HG03060 (cell line): ENCODE data around the gene RBPMS2.
"Not testable (repeated sequence)": the region's sequence is repeated elsewhere in the genome, so short reads cannot be mapped to it uniquely, and the experiment has no call there.

Experiments
- ATAC-seq: cut with Tn5 transposase; IDR thresholded peaks from one replicate; pipeline ENCODE4 v1.9.1; 2021; ENCODE audit warnings: low read depth, moderate number of reproducible peaks; ENCODE audit not compliant: unreplicated experiment

Gene RBPMS2

DNA sequence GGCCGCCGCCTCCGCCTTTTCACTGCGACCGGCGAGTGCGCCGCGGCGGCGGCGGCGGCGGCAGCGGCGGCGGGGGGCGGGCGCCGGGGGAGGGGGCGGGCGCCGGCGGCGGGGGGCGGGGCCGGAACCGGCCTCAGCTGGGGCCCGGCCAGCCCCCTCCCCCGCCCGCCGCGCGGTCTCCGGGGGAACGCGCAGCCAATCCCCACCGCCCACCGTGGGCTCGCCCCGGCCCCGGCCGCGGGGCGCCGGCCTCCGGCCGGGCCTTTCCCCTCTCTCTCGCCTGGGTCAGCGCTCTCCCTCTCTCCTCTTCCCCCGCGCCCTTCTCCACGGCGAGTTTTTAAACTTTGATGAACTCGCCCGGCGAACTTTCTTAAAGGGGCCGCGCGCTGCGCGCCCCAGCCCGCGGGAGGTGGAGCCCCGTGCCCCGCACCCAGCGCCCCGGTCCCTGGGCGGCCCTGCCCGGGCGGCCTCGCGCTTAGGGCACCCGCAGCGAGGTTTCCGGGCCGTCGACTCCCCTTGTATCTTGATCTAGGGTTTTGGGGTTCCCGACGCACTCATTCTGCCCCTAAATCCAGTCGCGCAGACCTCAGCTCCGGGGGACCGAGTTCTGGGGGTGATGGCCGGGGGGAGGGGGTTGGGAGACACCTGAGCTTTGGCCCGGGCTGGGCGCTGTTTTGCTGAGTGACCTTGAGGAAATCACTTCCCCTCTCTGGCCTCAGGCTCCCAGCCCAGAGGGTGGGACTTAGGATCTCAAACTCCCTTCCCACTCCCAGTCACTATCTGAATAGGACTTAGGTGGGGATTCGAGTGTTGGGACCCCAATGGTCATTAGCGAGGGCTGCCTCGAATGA is at the start of gene RBPMS2:
RBPMS2 (minus strand) TSS at position 39 of the 851 bp plus-strand sequence. CDS start 270 bp downstream, outside the sequence.
- ATAC-seq: no peak

DNA sequence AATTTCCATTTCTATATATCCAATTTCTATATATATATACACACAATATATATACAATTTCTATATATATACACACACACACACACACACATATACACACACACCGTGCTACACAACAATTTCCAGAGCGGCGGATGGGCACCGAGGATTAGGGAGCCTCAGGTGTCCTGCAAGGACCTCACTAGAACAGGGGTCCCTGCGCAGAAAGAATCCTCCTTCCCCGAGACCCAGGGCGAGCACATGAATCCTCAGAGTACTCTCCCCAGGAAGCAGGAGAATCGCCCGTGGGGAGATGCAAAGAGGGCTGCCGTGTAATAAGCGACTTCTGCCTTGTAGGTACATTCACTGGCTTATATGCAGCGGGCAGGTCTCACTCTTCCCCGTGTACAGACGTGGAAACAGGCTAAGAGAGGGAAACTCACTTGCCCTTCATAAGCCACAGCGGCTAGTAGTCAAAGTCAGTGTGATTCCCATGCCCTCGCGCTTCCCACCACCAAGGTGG is 49.6 kb upstream of the RBPMS2 start:
- ATAC-seq: no peak

DNA sequence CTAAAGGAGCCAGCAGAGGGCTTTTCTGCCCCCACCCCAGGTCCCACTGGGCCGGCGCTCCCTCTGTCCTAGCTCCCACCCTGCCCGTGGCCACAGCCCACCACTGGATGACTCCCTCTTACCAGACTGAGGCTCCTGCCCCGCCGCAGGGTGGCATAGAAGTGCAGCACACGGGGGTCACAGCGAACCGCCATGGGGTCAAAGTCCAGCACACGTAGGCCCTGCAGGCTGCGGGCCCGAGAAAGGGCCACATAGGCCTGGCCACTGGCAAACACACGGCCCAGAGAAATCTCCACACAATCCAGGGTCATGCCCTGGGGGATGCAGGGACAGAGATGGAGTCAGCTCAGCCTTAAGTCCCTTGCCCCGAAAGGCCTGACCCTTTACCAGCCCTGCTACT is 41.1 kb upstream of the RBPMS2 start:
- no peak for ATAC-seq

DNA sequence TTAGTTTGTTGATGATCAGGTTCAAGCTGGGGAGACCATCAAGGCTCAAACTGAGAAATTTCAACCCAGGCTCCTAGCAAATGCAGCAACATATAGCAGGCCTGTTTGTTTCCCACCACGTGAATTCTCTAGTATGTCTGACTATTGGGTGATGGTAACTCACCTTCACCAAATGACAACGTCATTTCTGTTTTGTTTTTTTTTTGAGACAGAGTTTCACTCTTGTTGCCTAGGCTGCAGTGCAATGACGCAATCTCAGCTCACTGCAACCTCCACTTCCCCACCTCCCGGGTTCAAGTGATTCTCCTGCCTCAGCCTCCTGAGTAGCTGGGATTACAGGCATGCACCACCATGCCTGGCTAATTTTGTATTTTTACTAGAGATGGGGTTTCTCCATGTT is 39.6 kb upstream of the RBPMS2 start:
- ATAC-seq: not testable (repeated sequence)

DNA sequence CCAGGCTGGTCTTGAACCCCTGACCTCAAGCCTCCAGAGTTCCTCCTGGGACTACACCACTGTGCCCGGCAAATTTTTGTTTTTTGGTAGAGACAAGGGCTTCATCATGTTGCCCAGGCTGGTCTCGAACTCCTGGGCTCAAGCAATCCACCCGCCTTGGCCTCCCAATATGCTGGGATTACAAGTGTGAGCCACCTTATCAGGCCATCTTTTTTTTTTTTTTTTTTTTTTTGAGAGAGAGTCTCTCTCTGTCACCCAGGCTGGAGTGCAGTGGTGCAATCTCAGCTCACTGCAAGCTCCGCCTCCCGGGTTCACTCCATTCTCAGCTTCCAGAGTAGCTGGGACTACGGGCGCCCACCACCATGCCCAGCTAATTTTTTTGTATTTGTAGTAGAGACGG is 38.9 kb upstream of the RBPMS2 start:
- not testable (repeated sequence) for ATAC-seq

DNA sequence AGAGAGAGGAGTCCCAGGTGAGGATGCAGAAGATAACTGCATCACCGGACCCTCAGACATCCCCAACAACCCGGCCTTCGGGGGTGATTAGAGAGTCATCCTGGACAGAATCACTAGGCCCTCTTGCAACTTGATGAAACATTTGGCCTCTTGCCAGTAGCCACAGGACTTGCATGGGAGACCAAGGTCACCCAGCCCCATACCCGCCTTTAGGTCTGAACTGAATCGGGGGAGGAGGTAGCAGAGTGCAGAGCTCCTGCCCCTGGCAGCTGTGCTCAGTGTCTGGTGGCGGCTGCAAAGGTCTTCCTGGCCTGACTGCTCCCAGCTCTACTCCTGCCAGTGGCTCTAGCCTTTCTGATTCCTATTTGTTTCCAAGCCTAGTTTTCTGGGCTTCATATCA is 37.7 kb upstream of the RBPMS2 start:
- peak; percentile 28 for ATAC-seq

DNA sequence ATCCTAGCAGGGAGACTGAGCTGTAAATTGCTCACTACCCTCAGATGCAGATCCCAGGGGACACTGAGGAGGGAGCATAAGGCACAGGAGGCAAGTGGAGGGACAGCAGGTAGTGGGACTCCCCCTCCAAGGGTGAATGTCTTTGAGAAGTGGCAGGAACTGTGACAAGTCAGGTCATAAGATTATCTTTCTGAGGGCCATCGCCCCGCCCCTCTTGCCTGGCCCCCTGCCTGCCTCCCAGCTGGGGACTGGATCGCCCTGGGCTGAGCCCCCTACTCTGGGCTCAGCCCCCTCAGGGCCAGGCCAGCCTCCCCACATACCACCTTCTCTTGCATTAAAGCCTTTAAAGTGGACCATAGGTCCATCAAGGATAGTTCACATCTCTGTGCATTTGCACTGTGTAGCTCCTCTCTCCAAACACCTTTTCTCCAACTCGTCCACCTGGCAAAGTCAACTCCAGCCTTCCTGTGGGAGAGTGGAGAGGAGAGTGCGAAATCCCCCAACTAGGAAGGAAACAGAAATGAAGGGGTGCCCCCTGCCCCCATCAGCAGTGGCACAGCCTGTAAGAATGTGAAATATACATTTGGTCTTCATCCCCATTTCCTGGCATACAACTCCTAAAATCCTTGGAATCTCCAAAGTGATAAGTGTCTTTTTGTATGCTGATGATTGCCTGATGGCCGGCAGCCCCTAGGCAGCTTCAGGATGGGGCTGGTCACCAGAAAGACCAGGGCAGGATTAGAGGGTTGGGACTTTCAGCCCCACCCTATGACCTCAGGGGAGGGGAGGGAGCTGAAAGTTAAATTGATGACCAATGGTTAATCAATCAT is 35.3 kb upstream of the RBPMS2 start:
- ATAC-seq: no peak

DNA sequence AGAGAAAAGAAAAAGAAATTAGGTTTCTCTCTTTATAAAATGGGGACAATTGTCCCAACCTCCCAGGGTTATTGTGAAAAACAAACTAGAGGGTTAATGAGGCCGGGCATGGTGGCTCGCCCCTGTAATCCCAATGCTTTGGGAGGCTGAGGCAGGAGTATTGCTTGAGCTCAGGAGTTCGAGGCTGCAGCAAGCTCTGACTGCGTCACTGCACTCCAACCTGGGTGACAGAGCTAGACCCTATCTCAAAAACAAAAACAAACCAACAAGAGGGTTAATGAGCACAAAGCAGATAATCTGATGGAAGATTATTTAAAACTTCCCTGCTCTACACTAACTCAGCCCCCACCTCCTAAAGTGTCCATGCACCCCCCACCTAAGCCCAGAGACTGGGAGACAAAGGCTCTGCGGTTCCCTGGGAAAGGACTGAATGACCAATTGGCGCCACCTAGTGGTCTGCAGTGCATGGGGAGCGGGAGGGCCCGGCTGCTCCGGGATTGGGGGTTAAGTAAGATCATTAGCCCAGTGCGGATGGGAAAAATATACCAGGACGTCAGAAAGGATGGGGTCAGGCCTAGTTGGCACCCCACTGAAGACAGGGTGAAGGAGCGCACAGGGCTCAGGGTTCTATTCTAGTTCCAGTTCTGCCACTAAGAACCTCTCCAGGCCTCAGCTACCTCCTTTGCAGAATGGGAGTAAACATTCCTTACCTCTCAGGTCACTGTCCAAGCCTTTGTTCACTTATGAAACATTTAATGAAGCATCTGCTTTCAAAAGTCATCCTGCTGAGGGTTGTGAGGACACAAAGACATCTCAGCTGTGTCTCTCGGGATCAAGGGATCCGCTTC is 34.5 kb upstream of the RBPMS2 start:
- no peak for ATAC-seq

DNA sequence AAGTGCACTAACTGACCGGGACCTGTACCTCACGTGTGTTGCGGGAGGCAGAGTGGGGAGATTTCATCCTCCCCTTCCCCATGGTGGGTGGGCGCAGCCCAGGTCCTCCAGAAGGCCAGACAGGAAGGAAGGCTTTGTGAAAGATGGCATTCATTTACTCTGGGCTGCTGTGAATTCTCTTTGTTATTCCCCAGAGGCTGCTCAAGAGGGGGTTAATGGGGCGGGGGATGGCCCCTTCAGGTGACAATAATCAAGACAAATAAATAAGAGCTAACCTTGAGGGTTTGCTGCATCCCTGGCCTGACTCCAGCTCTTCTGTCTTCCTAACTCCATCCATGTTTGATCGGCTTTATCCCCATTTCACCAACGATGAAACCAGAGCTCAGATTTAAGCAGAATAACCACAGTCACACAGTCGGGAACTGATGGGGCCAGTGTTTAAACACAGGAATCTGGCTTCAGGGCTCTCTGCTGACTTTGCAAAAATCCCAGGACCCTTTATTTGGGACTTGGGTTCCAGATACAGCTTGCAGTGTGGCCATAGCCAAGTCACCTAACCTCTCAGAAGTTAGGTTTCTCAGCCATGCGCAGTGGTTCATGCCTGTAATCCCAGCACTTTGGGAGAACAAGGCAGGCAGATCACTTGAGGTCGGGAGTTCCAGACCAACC is 33.5 kb upstream of the RBPMS2 start:
- ATAC-seq: no peak

DNA sequence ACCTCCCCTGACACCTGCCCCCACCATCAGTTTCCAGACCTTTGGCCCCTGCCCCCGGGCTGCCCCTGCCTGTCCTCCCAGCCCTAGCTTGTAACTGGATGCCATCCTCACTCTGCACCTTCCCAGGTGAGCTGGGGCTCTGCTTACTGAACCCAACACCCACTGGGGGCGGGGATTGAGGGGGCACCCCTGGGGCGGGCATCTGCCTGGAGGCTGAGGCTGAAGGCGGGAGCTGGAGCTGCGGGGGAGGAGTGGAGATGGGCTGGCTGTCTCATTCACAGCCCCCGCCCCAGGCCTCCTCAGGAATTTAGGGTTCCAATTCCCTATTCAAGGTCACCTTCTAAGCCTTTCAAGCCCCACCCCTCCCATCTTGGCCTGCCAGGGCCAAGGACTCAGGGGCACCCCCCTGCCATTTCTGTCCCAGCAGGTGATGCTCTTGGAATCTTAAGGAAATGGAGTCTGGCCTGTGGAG is 32.4 kb upstream of the RBPMS2 start:
- no peak for ATAC-seq

DNA sequence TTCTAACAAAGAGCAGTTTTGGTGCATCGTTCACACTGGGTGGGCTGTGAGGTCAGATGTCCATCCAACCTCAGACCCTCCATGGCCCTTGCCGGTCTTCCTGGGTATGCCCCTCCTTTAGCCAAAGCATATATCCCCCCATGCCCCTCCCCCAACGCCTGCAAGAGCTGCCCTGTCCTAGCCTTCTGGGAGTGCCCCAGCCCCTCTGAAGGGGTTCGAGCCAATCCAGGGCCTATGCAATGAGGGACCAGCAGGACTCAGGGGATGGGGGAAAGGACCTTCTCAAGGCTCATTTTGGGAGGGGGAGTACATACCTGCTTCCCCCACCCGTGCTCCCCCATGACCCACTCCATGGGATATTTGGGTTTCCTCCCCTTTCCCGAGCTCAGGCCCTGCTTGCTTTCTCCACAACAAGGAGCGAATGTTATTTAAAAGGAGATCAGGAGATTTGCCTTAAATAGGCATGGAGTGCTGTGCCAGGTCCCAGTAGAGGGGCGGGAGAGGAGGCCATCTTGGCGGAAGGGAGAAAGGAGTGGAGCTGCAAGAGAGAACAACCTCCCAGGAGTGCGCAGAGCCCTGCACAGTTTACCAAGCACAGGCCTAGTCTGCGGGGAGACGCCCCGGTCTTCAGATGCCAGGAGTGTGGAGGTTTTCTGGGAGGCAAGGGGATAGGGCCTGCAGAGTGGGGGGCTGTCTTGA is 31.8 kb upstream of the RBPMS2 start:
- ATAC-seq: no peak

DNA sequence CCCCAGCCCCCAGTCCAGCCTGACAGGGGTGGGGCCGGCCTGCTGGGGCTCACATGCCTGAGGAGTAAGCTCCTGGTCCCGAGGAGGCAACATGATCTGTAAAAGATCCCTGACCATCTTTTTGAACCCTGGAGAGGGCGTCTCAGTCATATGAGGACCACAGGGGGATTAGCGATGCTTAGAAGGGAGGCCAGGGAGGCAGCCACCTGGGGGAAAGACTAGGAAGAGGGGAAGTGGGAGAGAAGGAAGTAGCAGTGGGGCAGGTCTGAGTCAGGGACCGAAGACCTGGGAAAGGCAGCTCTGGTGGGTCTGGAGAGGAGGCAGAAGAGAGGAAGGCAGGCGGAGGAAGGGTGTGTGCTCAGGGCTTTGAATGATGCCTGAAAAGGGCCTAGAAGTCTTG is 31.1 kb upstream of the RBPMS2 start:
- ATAC-seq: no peak

DNA sequence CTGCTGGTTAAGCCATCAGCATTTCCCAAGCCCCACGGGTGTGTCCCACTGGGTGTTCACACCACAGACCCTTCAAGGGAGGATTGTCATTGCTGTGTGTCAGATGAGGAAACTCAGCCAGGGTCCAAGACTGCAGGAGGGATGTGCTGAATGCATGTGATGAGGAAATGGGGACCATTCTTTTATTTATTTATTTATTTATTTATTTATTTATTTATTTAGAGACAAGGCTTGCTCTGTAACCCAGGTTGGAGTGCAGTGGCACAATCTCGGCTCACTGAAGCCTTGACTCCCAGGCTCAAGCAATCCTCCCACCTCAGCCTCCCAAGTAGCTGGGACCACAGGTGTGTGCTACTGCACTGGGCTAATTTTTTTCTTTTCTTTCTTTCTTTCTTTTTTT is 29.2 kb upstream of the RBPMS2 start:
- ATAC-seq: no peak

DNA sequence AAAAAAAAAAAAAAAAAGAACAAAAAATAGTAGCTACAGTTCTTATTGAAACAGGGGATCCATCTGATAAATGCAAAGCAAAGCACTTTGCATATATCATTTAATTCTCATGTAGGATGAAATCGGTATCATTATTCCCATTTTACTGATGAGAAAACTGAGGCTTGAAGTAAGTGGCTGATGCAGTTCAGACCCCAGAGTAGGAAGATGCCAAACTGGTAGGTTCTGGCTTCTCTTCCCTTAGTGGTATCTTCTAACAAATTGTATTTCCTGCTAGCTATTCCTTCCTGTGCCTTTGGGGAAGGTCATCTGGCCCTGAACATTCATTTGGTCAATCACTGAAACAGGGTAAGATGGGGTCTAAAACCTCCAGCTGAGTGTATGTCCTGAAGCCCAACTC is 28.1 kb upstream of the RBPMS2 start:
- ATAC-seq: no peak

DNA sequence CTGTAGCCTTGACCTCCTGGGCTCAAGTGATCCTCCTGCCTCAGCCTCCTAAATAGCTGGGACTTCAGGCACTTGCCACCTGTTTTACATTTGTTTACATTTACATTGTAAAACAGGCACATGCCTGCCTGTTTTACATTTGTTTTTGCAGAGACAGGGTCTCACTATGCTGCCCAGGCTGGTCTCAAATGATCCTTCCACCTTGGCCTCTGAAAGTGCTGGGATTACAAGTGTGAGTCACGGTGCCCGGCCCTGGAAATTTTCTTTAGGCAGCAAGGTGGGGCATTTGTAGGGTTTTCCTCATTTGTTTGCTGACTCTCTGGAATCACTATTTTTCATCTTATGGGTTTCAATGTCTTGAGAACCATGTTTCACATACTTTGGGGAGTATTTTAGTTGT is 25.1 kb upstream of the RBPMS2 start:
- no peak for ATAC-seq

DNA sequence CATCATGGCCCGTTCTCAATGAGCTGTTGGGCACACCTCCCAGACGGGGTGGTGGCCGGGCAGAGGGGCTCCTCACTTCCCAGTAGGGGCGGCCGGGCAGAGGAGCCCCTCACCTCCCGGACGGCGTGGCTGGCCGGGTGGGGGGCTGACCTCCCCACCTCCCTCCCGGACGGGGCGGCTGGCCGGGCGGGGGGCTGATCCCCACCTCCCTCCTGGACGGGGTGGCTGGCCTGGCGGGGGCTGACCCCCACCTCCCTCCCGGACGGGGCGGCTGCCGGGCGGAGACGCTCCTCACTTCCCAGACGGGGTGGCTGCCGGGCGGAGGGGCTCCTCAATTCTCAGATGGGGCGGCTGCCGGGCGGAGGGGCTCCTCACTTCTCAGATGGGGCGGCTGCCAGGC is 23.5 kb upstream of the RBPMS2 start:
- ATAC-seq: not testable (repeated sequence)

DNA sequence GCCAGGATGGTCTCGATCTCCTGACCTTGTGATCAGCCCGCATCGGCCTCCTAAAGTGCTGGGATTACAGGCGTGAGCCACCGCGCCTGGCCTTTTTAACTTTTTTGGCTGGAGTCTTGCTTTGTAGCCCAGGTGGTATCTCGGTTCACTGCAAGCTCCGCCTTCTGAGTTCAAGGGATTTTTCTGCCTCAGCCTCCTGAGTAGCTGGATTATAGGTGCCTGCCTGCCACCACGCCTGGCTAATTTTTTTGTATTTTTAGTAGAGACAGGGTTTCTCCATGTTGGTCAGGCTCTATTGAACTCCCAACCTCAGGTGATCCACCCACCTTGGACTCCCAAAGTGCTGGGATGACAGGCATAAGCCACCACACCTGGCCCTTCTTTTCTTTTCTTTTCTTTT is 20.5 kb upstream of the RBPMS2 start:
- ATAC-seq: not testable (repeated sequence)

DNA sequence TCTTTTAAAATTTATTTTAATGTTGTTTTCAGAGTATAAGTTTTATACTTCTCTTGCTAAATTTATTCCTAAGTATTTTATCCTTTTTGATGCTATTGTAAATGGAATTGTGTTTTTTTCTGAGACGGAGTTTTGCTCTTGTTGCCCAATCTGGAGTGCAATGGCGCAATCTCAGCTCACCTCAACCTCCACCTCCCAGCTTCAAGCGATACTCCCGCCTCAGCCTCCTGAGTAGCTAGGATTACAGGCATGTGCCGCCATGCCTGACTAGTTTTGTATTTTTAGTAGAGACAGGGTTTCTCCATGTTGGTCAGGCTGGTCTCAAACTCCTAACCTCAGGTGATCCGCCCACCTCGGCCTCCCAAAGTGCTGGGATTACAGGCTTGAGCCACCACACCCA is 19.9 kb upstream of the RBPMS2 start:
- not testable (repeated sequence) for ATAC-seq

DNA sequence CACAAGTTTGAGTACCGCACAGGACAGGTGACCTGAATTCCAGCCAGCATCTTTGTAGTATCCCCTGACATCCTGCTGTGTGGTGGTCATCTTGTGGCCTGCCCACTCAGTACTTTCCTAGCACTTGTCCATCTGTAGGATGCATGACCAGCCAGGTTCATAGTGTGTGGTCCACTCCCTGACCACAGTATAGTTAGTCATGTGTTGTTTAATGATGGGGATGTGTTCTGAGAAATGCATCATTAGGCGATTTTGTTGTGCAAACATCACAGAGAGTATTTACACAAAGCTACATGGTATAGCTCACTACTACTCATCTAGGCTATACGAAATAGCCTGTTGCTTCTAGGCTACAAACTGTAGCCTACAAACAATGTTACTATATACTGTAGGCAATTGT is 16.9 kb upstream of the RBPMS2 start:
- ATAC-seq: no peak
